CD14-positive monocyte (primary cell): ENCODE measurements around the gene NAA10. TPM values are rescaled to one million over a fixed set of nuclear protein-coding genes. Genes with fewer than 3 reads are reported as not detected.

Source experiments
- DNase-seq, 3 donors: peaks; one replicate each; pipeline ENCODE4 v3.0.0-alpha.2; 2011 to 2022
- H2AFZ ChIP-seq: 2 replicates; pipeline ENCODE4 v1.6.0; 2012; ENCODE audit warnings: mild to moderate bottlenecking, low read depth, low read length, inconsistent platforms; ENCODE audit not compliant: insufficient read depth, poor library complexity, severe bottlenecking
- H3K27ac ChIP-seq, 2 donors: 1 replicate in 1 of 2; 2 replicates in 1 of 2; pipeline ENCODE4 v1.5.1; 2012 to 2013; ENCODE audit warnings: low read length in 2 of 2, control low read depth in 1 of 2, inconsistent platforms in 1 of 2, low read depth in 1 of 2, mild to moderate bottlenecking in 1 of 2
- H3K27me3 ChIP-seq, 2 donors: one replicate each; pipeline versions ENCODE4 v1.6.0 to v1.6.1; 2011 to 2013; ENCODE audit warnings: low read length in 2 of 2; ENCODE audit not compliant: control insufficient read depth in 2 of 2, insufficient read depth in 2 of 2
- H3K36me3 ChIP-seq, 2 donors: replicated peaks in 1 of 2; 1 replicate in 1 of 2; 2 replicates in 1 of 2; pipeline versions ENCODE4 v1.5.1 to v1.6.1; 2012 to 2013; ENCODE audit warnings: low read length in 2 of 2, control low read depth in 1 of 2, inconsistent platforms in 1 of 2, mild to moderate bottlenecking in 1 of 2; ENCODE audit not compliant: insufficient read depth in 2 of 2, control insufficient read depth in 1 of 2
- H3K4me1 ChIP-seq, 2 donors: 1 replicate in 1 of 2; 2 replicates in 1 of 2; pipeline versions ENCODE4 v1.5.1 to v1.6.1; 2012 to 2013; ENCODE audit warnings: low read length in 2 of 2, control low read depth in 1 of 2, inconsistent platforms in 1 of 2, mild to moderate bottlenecking in 1 of 2, moderate library complexity in 1 of 2; ENCODE audit not compliant: insufficient read depth in 2 of 2, control insufficient read depth in 1 of 2
- H3K4me2 ChIP-seq: replicated peaks from 2 replicates; pipeline ENCODE3; 2012; ENCODE audit warnings: low read length, moderate library complexity, mild to moderate bottlenecking; ENCODE audit not compliant: poor library complexity, severe bottlenecking; ENCODE audit errors: extremely low read depth
- H3K4me3 ChIP-seq, 3 experiments: fragments of 200-600 bp in 1 of 3; sonication (generic) in 1 of 3; replicated peaks in 1 of 3; 1 replicate in 2 of 3; 2 replicates in 1 of 3; pipeline ENCODE4 v1.5.1; 2011 to 2013; ENCODE audit warnings: low read length in 3 of 3, mild to moderate bottlenecking in 3 of 3, control low read depth in 2 of 3, low read depth in 2 of 3, inconsistent platforms in 1 of 3, moderate library complexity in 1 of 3
- H3K79me2 ChIP-seq: 2 replicates; pipeline ENCODE4 v1.6.0; 2012; ENCODE audit warnings: mild to moderate bottlenecking, control low read depth, inconsistent platforms, low read length, moderate library complexity; ENCODE audit not compliant: insufficient read depth
- H3K9ac ChIP-seq: 2 replicates; pipeline ENCODE4 v1.6.0; 2017; ENCODE audit warnings: low read length, mild to moderate bottlenecking; ENCODE audit not compliant: insufficient read depth, poor library complexity, severe bottlenecking
- H3K9me3 ChIP-seq, 2 donors: replicated peaks in 1 of 2; 1 replicate in 1 of 2; 2 replicates in 1 of 2; pipeline versions ENCODE4 v1.5.1 to v1.6.1; 2012 to 2013; ENCODE audit warnings: low read length in 2 of 2, control low read depth in 1 of 2; ENCODE audit not compliant: control insufficient read depth in 1 of 2, insufficient read depth in 1 of 2
- H4K20me1 ChIP-seq: 2 replicates; pipeline ENCODE4 v1.6.0; 2012; ENCODE audit warnings: mild to moderate bottlenecking, low read length, control low read depth, moderate library complexity; ENCODE audit not compliant: insufficient read depth
- H3K27ac Mint-ChIP-seq, 7 donors: one replicate each; pipeline ENCODE4 v1.8.0; 2020; ENCODE audit warnings: mild to moderate bottlenecking in 7 of 7, mixed read lengths in 7 of 7, moderate library complexity in 6 of 7, inconsistent platforms in 2 of 7
- H3K27me3 Mint-ChIP-seq, 3 donors: one replicate each; pipeline ENCODE4 v1.8.0; 2021 to 2022; ENCODE audit warnings: low read depth in 3 of 3, mild to moderate bottlenecking in 3 of 3, mixed read lengths in 3 of 3, moderate library complexity in 3 of 3, inconsistent platforms in 1 of 3
- H3K36me3 Mint-ChIP-seq, 2 donors: one replicate each; pipeline ENCODE4 v1.8.0; 2020; ENCODE audit warnings: mixed read lengths in 2 of 2, inconsistent platforms in 1 of 2, mild to moderate bottlenecking in 1 of 2
- H3K4me1 Mint-ChIP-seq: one replicate; pipeline ENCODE4 v1.8.0; 2020; ENCODE audit warnings: mild to moderate bottlenecking, mixed read lengths
- H3K4me3 Mint-ChIP-seq, 2 donors: one replicate each; pipeline ENCODE4 v1.8.0; 2020; ENCODE audit warnings: mild to moderate bottlenecking in 2 of 2, mixed read lengths in 2 of 2, moderate library complexity in 1 of 2
- H3K9me3 Mint-ChIP-seq, 7 donors: one replicate each; pipeline ENCODE4 v1.8.0; 2020 to 2022; ENCODE audit warnings: mixed read lengths in 7 of 7, mild to moderate bottlenecking in 6 of 7, moderate library complexity in 6 of 7, inconsistent platforms in 2 of 7
- WGBS: methylation state at CpG from one replicate; pipeline ENCODE4 v1.1.5; 2013; ENCODE audit warnings: missing lambda C conversion rate; ENCODE audit not compliant: insufficient coverage; 5-methylcytosine and 5-hydroxymethylcytosine counted together
- intact Hi-C, 2 donors: fragments of 100-400 bp; cut with micrococcal nuclease; formaldehyde crosslinking; loops; one replicate each; pipeline versions ENCODE4 v1.15.0 to v1.15.1; 2023
- polyA plus RNA-seq, 3 donors: library from polyadenylated mRNA; depleted of rRNA in 1 of 3; unstranded in 2 of 3; stranded (reverse) in 1 of 3; fragments of 300-500 nt in 2 of 3; fragments of >200 nt in 1 of 3; fragmentation: Illumina TruSeq in 2 of 3; gene quantifications; 1 replicate in 2 of 3; 2 replicates in 1 of 3; pipeline ENCODE4 v1.2.3, GENCODE V29; 2012 to 2021
- TF ChIP-seq, protein P1 (sequence below): fragments of 200-600 bp; IDR thresholded peaks from one replicate; pipeline ENCODE4 v1.8.0; 2022; ENCODE audit warnings: antibody characterized with exemption, mild to moderate bottlenecking

Gene NAA10
- polyA plus RNA-seq, 3 donors = 46.7 to 109 (median 47.9) TPM

- H3K4me2 ChIP-seq = no peak overlapping the region
- Mint-ChIP-seq H3K9me3 (peaks cover 0 to 12% (median 0%) of the 10 kb centered on the region in 7 donors), H3K36me3 (peaks cover 66 to 99% of the 10 kb centered on the region in 2 donors), H3K4me3 (no peak overlapping the region), H3K4me1 (no peaks in the 10 kb centered on the region), H3K27ac (peak overlapping the region in 1 of 7 donors; percentile 70), H3K27me3 (peaks cover 0 to 24% (median 0%) of the 10 kb centered on the region in 3 donors)
- H3K27ac ChIP-seq = no peak overlapping the region
- no peaks in the 10 kb centered on the region for H3K9me3 ChIP-seq
- H3K36me3 ChIP-seq = peaks cover 97 to 100% of the 10 kb centered on the region in 2 donors
- H3K27me3 ChIP-seq = no peaks in the 10 kb centered on the region
- H2AFZ ChIP-seq = no peak overlapping the region
- peaks cover 35% of the 10 kb centered on the region for H3K79me2 ChIP-seq
- H3K4me3 ChIP-seq = no peak overlapping the region
- intact Hi-C loops = loop anchor here in 1 of 2 donors (10.0 kb wide), 1 partner anchor 195 kb away; the partner anchor contains the start of gene PLXNB3
- 95% methylated on average over 4 of the region's 15 CpGs for WGBS
- TF ChIP-seq, protein P1, sequence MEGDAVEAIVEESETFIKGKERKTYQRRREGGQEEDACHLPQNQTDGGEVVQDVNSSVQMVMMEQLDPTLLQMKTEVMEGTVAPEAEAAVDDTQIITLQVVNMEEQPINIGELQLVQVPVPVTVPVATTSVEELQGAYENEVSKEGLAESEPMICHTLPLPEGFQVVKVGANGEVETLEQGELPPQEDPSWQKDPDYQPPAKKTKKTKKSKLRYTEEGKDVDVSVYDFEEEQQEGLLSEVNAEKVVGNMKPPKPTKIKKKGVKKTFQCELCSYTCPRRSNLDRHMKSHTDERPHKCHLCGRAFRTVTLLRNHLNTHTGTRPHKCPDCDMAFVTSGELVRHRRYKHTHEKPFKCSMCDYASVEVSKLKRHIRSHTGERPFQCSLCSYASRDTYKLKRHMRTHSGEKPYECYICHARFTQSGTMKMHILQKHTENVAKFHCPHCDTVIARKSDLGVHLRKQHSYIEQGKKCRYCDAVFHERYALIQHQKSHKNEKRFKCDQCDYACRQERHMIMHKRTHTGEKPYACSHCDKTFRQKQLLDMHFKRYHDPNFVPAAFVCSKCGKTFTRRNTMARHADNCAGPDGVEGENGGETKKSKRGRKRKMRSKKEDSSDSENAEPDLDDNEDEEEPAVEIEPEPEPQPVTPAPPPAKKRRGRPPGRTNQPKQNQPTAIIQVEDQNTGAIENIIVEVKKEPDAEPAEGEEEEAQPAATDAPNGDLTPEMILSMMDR = no peak
- H4K20me1 ChIP-seq = peaks cover 98% of the 10 kb centered on the region
- H3K9ac ChIP-seq = no peak overlapping the region
- no peak for DNase-seq
- no peaks in the 10 kb centered on the region for H3K4me1 ChIP-seq
Observed at GRCh38 chrX:153959649-153960048, 24.8 kb upstream of the NAA10 start.

- H3K27ac ChIP-seq = no peak overlapping the region
- H3K27me3 ChIP-seq = no peaks in the 10 kb centered on the region
- WGBS = 100% methylated on average over 5 of the region's 14 CpGs
- H3K4me3 ChIP-seq = no peak overlapping the region
- H3K9me3 ChIP-seq = no peaks in the 10 kb centered on the region
- H3K4me2 ChIP-seq = no peak overlapping the region
- intact Hi-C loops = loop anchor here in 1 of 2 donors (10.0 kb wide), 1 partner anchor 194 kb away; the partner anchor contains the start of gene PLXNB3
- no peak overlapping the region for H3K9ac ChIP-seq
- H3K27ac Mint-ChIP-seq = no peak overlapping the region
- peaks cover 0 to 24% (median 0%) of the 10 kb centered on the region in 3 donors for H3K27me3 Mint-ChIP-seq
- H2AFZ ChIP-seq = no peak overlapping the region
- peaks cover 0 to 13% (median 0%) of the 10 kb centered on the region in 7 donors for H3K9me3 Mint-ChIP-seq
- H3K4me3 Mint-ChIP-seq = no peak overlapping the region
- no peaks in the 10 kb centered on the region for H3K4me1 ChIP-seq
- TF ChIP-seq, protein P1 = no peak
- peaks cover 98% of the 10 kb centered on the region for H4K20me1 ChIP-seq
- H3K79me2 ChIP-seq = peaks cover 24% of the 10 kb centered on the region
- no peak for DNase-seq
- H3K36me3 ChIP-seq = peaks cover 89 to 100% of the 10 kb centered on the region in 2 donors
- H3K36me3 Mint-ChIP-seq = peaks cover 67 to 97% of the 10 kb centered on the region in 2 donors
- no peaks in the 10 kb centered on the region for H3K4me1 Mint-ChIP-seq
Observed at GRCh38 chrX:153958605-153959004, 23.8 kb upstream of the NAA10 start.
